ENCODE results near the gene HUNK. TPM values are rescaled to one million over a fixed set of nuclear protein-coding genes. Genes with fewer than 3 reads are reported as not detected.

HUNK gene
- total RNA-seq, 1 experiment from 2014 or later: 7.0 TPM

- no peaks in the 10 kb centered on the region for H3K9me3 Mint-ChIP-seq
- no peaks in the 10 kb centered on the region; the same call in 1 of the 2 replicates for H3K27me3 Mint-ChIP-seq (ENCODE audit: low read depth)
- no peak overlapping the region for H3K27ac Mint-ChIP-seq
Measured at GRCh38 chr21:31845151-31845729, 27.6 kb upstream of the HUNK start.

More at GRCh38 chr21:31845151-31845729, 27.6 kb upstream of the HUNK start:
- H3K4me3 Mint-ChIP-seq: no peak overlapping the region
- peaks cover 11% of the 10 kb centered on the region for H3K4me1 Mint-ChIP-seq
- H3K36me3 Mint-ChIP-seq: no peaks in the 10 kb centered on the region
- ATAC-seq: peak; percentile 81
- no peak for DNase-seq (ENCODE audit: low spot score)
- CTCF ChIA-PET: interaction anchor here (1.0 to 1.7 kb wide), 6 partner anchors 19 to 461 kb away, joined by 3 to 10 read pairs (median 4); no protein-coding TSS in a partner anchor
- POLR2A ChIA-PET: interaction anchor here (0.5 kb wide), 1 partner anchor 47 kb away, joined by 4 read pairs; no protein-coding TSS in a partner anchor
- no peak for TF ChIP-seq GRHL2 (CRISPR knock-in tag; IDR thresholded peaks at IDR 0.05; ENCODE audit: insufficient replicate concordance, severe bottlenecking)
- TF ChIP-seq, protein P1, sequence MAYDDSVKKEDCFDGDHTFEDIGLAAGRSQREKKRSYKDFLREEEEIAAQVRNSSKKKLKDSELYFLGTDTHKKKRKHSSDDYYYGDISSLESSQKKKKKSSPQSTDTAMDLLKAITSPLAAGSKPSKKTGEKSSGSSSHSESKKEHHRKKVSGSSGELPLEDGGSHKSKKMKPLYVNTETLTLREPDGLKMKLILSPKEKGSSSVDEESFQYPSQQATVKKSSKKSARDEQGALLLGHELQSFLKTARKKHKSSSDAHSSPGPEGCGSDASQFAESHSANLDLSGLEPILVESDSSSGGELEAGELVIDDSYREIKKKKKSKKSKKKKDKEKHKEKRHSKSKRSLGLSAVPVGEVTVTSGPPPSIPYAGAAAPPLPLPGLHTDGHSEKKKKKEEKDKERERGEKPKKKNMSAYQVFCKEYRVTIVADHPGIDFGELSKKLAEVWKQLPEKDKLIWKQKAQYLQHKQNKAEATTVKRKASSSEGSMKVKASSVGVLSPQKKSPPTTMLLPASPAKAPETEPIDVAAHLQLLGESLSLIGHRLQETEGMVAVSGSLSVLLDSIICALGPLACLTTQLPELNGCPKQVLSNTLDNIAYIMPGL (CRISPR knock-in tag; IDR thresholded peaks at IDR 0.05): no peak
- TF ChIP-seq IRF1 (CRISPR knock-in tag; IDR thresholded peaks at IDR 0.05): no peak
- TF ChIP-seq SOX15 (CRISPR knock-in tag; IDR thresholded peaks at IDR 0.05): no peak
- TF ChIP-seq, protein P2, sequence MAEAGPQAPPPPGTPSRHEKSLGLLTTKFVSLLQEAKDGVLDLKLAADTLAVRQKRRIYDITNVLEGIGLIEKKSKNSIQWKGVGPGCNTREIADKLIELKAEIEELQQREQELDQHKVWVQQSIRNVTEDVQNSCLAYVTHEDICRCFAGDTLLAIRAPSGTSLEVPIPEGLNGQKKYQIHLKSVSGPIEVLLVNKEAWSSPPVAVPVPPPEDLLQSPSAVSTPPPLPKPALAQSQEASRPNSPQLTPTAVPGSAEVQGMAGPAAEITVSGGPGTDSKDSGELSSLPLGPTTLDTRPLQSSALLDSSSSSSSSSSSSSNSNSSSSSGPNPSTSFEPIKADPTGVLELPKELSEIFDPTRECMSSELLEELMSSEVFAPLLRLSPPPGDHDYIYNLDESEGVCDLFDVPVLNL (CRISPR knock-in tag; IDR thresholded peaks at IDR 0.05; ENCODE audit: borderline replicate concordance, low read depth): no peak
- TF ChIP-seq, protein P3, sequence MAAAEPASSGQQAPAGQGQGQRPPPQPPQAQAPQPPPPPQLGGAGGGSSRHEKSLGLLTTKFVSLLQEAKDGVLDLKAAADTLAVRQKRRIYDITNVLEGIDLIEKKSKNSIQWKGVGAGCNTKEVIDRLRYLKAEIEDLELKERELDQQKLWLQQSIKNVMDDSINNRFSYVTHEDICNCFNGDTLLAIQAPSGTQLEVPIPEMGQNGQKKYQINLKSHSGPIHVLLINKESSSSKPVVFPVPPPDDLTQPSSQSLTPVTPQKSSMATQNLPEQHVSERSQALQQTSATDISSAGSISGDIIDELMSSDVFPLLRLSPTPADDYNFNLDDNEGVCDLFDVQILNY (CRISPR knock-in tag; IDR thresholded peaks at IDR 0.05): no peak
- TF ChIP-seq, protein P4, sequence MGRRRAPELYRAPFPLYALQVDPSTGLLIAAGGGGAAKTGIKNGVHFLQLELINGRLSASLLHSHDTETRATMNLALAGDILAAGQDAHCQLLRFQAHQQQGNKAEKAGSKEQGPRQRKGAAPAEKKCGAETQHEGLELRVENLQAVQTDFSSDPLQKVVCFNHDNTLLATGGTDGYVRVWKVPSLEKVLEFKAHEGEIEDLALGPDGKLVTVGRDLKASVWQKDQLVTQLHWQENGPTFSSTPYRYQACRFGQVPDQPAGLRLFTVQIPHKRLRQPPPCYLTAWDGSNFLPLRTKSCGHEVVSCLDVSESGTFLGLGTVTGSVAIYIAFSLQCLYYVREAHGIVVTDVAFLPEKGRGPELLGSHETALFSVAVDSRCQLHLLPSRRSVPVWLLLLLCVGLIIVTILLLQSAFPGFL (CRISPR knock-in tag; IDR thresholded peaks at IDR 0.05; ENCODE audit: borderline replicate concordance): no peak
- TF ChIP-seq, protein P5, sequence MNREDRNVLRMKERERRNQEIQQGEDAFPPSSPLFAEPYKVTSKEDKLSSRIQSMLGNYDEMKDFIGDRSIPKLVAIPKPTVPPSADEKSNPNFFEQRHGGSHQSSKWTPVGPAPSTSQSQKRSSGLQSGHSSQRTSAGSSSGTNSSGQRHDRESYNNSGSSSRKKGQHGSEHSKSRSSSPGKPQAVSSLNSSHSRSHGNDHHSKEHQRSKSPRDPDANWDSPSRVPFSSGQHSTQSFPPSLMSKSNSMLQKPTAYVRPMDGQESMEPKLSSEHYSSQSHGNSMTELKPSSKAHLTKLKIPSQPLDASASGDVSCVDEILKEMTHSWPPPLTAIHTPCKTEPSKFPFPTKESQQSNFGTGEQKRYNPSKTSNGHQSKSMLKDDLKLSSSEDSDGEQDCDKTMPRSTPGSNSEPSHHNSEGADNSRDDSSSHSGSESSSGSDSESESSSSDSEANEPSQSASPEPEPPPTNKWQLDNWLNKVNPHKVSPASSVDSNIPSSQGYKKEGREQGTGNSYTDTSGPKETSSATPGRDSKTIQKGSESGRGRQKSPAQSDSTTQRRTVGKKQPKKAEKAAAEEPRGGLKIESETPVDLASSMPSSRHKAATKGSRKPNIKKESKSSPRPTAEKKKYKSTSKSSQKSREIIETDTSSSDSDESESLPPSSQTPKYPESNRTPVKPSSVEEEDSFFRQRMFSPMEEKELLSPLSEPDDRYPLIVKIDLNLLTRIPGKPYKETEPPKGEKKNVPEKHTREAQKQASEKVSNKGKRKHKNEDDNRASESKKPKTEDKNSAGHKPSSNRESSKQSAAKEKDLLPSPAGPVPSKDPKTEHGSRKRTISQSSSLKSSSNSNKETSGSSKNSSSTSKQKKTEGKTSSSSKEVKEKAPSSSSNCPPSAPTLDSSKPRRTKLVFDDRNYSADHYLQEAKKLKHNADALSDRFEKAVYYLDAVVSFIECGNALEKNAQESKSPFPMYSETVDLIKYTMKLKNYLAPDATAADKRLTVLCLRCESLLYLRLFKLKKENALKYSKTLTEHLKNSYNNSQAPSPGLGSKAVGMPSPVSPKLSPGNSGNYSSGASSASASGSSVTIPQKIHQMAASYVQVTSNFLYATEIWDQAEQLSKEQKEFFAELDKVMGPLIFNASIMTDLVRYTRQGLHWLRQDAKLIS (CRISPR knock-in tag; IDR thresholded peaks at IDR 0.05; ENCODE audit: borderline replicate concordance): no peak
- no peak for TF ChIP-seq FOXK1 (CRISPR knock-in tag; IDR thresholded peaks at IDR 0.05)
- no peak for TF ChIP-seq ZNF512 (CRISPR knock-in tag; IDR thresholded peaks at IDR 0.05; ENCODE audit: borderline replicate concordance)
- TF ChIP-seq, protein P6, sequence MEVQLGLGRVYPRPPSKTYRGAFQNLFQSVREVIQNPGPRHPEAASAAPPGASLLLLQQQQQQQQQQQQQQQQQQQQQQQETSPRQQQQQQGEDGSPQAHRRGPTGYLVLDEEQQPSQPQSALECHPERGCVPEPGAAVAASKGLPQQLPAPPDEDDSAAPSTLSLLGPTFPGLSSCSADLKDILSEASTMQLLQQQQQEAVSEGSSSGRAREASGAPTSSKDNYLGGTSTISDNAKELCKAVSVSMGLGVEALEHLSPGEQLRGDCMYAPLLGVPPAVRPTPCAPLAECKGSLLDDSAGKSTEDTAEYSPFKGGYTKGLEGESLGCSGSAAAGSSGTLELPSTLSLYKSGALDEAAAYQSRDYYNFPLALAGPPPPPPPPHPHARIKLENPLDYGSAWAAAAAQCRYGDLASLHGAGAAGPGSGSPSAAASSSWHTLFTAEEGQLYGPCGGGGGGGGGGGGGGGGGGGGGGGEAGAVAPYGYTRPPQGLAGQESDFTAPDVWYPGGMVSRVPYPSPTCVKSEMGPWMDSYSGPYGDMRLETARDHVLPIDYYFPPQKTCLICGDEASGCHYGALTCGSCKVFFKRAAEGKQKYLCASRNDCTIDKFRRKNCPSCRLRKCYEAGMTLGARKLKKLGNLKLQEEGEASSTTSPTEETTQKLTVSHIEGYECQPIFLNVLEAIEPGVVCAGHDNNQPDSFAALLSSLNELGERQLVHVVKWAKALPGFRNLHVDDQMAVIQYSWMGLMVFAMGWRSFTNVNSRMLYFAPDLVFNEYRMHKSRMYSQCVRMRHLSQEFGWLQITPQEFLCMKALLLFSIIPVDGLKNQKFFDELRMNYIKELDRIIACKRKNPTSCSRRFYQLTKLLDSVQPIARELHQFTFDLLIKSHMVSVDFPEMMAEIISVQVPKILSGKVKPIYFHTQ (CRISPR knock-in tag; IDR thresholded peaks at IDR 0.05): no peak
- no peak for TF ChIP-seq RORB (CRISPR knock-in tag; IDR thresholded peaks at IDR 0.05)
- TF ChIP-seq, protein P7, sequence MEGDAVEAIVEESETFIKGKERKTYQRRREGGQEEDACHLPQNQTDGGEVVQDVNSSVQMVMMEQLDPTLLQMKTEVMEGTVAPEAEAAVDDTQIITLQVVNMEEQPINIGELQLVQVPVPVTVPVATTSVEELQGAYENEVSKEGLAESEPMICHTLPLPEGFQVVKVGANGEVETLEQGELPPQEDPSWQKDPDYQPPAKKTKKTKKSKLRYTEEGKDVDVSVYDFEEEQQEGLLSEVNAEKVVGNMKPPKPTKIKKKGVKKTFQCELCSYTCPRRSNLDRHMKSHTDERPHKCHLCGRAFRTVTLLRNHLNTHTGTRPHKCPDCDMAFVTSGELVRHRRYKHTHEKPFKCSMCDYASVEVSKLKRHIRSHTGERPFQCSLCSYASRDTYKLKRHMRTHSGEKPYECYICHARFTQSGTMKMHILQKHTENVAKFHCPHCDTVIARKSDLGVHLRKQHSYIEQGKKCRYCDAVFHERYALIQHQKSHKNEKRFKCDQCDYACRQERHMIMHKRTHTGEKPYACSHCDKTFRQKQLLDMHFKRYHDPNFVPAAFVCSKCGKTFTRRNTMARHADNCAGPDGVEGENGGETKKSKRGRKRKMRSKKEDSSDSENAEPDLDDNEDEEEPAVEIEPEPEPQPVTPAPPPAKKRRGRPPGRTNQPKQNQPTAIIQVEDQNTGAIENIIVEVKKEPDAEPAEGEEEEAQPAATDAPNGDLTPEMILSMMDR (IDR thresholded peaks at IDR 0.05): no peak
- no peak for TF ChIP-seq CDX4 (CRISPR knock-in tag; IDR thresholded peaks at IDR 0.05; ENCODE audit: borderline replicate concordance)
